Activated naive CD8-positive, alpha-beta T cell treated with anti-CD3 and anti-CD28 coated beads, Interleukin-2, amount 50 U/mL, for 16 hours (primary cell): ENCODE results near the gene PXMP4.
A peak's percentile ranks its signal among the peaks of the same experiment; 100 is the strongest.

Experiments
- DNase-seq: peaks from one replicate; pipeline ENCODE4 v3.0.0-alpha.2; 2020; ENCODE audit warnings: low read depth, low spot score

PXMP4 gene

DNA sequence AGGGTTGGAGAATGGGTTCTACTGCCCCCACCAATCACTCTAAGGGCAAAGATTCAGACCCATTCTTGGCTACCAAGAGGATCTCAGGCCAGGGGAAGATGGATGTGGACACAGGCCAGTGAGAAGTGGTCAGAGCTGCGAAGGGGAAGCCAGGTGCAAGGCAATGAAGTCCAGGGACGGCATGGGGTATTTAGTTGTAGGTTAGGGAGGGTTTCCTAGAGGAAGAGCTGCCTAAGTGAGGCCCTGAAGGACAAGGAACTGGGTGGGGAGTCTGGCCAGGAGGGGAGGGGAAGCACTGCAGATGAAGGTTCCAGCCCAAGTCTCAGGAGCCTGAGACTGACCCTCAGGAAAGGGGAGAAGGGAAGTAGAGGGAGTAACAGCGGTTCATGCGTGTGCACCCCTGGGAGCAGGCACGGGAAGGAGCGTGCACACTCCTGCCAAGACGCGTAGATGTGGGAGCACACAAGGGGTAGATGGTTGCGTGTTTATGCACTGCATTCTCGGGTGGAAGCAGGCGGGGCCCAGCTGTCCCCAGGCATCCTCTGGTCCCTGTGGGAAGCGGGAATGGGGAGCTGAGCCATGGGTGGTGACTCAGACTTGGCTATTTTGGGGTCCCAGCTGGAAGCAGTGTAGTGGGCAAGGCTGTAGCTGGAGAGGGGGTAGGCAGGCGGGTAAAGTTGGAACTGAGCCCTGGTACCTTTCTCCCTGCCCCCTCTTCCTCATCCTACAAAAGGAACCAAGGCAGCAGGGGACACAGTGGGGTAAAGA is 50.1 kb downstream of the PXMP4 start:
- DNase-seq = no peak

DNA sequence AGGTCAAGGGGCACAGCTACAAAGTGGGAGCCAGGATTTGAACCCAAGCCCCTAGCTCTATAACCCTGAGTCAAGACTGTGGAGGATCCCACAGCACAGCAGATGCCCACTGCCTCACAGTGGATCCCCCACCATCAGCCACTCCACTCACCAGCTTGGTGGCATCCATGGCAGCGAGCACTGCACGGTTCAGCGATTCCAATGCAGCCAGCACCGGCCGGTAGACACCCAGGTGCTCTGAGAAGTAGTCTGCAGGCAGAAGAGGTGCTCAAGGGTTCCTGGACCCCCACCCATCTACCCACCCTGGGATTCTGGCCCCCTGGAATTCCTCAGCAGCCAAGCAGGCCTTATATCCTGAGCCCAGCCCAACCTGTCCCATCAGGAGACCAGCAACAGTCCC is 50.9 kb downstream of the PXMP4 start:
- no peak for DNase-seq

DNA sequence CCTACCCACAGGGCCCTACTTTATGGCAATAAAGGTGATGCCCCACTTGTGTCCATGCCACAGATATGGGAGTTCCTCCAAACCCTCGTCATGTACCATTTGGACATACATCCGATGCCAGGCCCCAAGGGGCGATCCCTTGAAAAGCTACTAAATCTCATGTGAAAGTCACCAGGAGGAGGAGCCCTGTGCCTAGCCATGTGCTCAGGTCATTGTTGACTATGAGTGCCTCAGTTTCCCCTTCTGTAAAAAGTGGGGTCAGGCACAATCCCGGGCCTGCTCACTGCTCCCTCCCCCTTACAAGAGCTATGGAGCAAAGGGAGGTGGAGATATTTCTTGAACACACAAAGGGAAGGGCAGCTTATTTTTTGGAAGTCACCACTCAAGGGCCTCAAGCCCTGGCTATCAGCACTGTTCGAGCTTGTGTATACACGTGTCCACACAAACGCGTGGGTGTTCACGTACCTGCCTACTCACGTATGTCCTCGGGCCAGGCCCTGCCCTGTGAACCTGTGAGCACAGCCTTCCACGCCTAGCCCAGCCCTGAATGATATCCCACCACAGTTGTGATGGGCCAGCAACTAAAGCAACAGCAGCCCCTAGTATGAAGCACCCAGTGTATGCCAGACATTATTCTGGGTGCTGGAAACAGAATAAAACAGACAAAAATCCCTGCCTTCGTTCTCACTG is 51.5 kb downstream of the PXMP4 start:
- no peak for DNase-seq

DNA sequence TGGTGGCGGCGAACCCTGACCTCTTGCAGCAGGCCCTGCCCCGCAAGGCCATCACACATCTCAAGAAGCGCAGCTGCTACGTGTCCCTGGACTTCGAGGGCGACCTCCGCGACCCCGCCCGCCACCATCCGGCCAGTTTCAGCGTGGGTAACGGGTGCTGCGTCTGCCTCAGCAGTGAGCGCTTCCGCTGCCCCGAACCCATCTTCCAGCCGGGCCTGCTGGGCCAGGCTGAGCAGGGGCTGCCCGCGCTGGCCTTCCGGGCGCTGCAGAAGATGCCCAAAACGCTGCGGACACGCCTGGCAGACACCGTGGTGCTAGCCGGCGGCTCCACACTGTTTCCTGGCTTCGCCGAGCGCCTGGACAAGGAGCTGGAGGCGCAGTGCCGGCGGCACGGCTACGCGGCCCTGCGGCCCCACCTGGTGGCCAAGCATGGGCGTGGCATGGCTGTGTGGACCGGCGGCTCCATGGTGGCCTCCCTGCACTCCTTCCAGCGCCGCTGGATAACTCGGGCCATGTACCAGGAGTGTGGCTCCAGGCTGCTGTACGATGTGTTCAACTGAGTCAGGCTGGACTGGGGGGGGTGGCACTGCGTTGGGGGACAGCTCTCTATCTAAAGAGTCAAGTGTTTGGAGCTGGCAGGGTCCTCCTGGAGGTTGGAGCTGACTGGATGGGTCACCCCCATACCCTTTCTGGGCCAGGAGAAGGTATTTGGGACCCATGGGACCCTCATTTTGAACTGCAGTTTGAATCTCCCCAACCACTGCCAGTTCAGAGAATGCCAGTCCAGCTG is 52.2 kb downstream of the PXMP4 start:
- peak; percentile 29 for DNase-seq

DNA sequence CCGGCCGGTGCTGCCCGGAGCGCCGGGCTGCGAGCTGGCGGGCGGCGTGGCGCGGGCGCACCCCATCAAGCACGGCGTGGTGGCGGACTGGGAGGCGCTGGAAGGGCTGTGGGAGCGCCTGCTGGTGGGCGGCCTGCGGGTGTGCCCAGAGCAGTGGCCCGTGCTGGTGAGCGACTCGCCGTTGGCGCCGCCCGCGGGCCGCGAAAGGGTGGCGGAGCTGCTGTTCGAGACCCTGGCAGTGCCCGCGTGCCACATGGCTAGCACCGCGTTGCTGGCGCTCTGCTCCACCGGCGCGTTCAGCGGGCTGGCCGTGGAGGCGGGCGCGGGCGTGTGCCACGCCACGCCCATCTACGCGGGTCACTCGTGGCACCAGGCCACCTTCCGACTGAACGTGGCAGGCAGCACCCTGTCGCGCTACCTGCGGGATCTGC is 52.9 kb downstream of the PXMP4 start:
- no peak for DNase-seq

DNA sequence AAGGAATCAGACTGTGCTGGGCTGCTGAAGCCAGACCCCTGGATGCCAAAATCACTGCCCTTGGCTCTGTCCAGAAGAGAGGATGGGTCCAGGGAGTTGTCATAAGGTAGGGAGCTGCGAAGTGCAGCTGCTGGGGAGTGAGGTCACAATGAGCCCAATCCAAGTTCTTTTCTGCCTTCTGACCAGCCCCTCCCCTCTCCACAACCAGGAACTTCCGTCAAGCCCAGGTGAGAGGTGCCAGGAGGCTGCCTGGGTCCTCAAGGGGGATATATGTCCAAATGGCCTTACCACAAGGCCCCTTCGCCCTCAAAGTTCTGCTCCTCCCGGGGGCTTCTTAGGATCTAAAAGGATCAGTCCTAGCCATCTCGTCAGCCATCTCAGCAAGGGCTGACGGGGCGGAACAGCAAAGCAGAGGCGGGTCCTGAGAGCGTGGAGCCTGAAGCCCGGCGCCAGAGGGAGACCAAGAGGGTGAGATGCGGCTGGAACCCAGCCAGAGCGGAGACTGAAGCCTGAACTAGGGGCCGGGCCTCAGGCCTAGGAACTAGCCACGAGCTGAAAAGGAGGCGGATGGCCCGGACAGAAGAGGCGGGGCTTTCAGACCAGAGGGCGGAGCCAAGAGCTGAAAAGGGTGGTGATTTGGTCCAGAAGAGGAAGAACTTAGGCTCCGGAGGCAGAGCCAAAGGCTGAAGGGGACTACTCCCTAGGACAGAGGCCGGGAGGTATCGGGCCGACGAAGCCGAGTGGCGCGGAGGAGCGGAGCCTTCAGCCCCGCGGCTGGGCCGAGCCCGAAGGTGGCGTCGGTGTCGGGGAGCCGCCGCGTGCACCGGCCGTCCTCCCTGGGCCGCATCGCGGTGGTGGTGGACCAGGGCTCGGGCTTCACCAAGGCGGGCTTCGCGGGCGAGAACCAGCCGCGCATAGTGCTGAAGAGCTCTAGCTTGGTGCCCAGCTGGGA is 53.5 kb downstream of the PXMP4 start, which contains the start of gene ACTL10:
Gene ACTL10 (plus strand): TSS at position 651 of the 952 bp plus-strand sequence. CDS start 555 bp downstream, outside the sequence.
- peak; percentile 63 for DNase-seq

DNA sequence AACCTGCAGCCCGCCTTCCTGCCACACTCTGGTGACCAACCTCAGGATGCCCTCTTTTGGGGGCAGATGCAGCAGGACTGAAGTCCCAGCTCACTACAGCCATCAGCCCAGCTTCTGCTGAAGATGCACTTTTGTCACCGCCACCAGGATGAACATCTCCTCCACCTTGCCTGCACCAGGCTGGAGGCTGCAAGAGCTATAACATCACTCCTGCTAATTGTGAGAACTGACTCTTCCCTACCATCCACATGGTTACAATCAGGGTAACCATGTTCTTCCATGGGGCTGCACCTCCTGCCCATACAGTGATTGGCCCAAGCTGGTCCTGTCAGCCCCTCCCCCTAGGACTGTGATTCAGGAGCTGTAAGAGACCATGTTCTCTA is 55.4 kb downstream of the PXMP4 start:
- no peak for DNase-seq

DNA sequence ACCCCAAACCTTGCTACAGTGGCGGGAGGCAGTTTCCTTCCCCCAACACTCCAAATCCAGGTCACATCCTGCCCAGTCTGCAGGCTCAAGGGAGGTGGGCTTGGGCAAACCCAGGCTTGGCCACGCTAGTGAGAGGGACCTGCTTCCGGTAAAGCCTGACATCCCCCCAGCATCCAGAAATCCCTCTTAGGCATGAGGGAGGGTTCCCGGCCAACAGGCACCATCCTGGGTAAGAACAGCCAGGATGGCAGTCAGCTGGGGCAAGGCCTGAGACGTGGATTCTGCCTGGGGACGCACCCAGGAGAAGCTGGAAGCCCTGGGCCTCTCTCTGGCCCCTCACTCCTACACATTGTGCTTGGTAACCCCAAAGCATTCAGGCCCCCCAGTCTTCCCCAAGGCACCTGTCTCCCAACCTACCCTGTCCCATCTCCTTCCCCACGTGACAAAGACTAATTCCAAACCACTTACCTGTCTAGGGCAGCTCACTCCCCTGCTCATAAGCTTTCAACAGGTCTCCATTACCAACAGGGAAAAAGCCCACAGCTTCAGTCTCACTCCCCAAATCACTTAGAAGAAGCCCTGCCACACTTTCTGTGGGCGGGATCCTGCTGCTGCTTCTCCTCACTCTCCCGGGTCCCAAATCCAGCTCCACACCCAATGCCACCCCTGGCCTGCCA is 55.9 kb downstream of the PXMP4 start:
- no peak for DNase-seq

DNA sequence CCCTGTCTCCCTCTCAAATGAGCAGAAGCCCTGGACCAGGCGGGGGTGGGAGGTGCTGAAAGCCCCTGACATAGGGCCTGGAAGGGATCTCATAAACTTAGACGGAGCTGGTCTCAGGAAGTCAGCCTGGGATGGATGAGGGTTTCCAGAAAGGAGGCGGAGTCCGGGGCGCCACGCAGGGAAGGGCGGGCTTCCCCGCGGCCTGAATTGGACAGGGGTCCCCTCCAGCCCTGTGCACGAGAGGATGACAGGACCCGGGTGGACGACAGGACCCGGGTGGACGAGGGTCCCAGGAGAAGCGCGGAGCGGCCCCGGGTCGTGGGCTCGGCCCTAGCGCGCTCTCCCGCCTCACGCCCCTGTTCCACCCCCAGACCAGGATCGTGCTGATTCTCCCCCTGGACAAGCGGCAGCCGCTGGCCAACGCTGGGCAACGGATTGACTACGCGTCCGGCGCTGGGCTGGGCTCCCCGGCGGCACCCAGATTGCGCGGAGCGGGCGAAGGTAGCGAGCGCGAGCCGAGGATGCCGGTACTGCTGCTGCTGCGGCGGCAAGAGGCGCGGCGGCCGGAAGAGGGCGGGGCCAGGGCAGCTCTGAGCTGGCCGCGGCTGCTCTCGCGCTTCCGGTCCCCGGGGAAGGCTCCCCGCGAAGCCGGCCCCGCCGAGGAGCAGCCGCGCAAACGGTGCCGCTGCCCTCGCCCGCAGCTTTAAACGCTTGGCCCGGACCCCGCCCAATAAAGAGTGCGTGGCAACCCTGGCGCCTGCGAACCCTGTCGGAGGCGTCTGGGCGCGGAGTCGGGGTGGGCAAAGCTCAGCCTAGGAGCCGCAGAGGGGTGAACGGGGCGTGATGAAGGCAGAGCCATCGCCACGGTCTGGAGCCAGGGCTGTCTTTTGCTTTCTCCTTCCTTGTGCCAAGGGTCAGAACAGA is 56.7 kb downstream of the PXMP4 start:
- DNase-seq = peak; percentile 64

DNA sequence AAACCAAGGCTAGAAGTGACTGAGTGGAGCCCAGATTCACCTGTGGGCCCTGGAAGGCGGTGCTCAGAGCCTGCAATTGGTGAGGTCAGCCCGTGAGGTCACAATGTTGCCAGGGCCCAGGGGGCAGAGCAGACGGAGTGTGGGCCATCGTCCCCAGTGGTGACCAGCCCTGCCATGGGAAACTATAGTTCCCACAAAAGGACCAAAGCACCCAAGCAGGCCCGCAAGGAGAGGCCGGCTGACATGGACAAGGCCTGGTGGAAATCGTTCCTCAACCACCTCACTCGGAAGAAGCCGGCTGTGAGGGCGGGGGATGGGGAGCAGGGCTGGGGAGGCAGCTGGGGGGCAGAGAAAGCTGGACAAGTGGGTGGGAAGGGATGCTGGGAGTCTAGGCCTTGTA is 57.9 kb downstream of the PXMP4 start, which contains the start of gene C20orf144:
Gene C20orf144 (plus strand): TSS at position 156 of the 400 bp plus-strand sequence. CDS start 19 bp downstream, at position 175.
- no peak for DNase-seq

DNA sequence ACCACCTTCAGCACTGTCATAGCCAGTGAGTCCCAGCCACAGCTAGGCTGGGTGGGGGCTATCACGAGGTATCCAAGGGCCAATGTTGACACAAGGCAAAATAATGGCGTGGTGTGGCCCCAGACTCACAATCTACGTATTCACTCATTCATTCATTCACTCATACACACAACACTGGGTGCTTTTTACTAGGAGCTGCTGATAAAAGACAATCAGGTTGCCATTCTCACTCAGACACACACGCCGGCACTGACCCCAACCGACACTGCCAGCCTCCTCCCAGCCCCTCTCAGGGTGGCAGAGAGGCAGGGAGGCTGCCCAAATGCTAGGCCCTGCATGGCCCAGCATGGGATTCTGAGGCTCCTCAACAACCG is 59.4 kb downstream of the PXMP4 start:
- DNase-seq = no peak

DNA sequence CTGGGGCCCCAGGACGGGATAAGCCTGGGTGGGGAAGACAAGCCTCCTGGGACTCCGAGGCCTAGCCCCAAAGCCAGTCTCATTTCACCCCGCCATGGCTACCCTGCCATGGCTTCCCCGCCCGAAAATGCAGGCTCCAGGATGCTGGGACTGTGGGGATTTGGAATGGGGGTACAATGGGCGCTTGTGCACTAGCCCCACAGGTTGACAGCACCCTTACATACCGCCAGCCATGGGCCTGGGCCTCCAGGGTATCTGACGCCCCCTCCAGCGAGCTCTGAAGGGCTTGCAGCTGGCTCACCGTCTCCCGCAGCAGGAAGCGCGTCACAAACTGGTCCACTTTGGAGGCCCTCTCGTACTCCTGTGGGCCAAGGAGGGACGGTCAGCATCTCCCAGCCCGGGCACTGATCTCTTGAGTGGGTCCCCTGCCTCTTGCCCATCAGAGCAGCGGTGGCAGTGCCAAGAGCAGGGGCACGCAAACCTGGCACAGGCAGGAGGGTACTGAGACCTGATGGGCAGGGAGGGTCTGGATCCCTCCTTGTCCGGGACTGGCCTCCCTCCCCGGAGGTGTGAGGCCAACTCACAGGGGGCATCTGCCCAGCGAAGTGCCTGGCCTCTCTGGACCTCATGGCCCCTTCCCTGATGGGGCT is 60.0 kb downstream of the PXMP4 start:
- DNase-seq = no peak

DNA sequence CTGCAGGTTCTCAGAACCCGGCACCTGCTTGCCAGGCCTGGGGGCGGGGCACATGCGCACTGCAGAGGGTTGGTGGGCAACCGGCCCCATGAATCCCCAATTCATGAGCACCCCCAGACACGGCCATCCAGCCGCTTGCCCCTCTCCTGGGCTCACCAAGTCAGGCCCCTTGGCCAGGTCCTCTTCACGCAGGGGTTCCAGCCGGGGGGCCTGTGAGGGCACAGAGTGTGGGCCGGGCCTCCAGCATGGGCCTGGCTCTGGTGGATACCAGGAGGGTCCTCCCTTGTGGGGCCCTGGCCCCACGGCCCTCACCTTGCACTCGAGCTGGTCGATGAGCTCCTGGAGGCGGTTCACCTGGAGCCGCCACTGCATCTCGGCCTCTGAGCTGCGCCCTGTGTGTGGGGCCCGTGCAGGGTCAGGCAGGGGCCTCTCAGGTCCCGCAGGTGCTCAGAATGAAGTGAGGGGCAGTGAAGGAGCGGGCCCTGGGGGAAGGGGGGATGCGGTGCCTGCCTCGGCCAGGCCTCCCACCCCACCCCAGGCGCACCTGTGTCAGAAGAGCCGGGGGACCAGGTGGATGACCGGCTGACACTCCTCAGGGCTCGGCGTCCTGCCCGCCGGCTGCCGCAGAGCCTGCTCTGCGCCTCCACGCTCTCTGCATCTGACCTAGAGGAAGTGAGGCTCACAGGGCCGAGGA is 60.6 kb downstream of the PXMP4 start:
- no peak for DNase-seq

DNA sequence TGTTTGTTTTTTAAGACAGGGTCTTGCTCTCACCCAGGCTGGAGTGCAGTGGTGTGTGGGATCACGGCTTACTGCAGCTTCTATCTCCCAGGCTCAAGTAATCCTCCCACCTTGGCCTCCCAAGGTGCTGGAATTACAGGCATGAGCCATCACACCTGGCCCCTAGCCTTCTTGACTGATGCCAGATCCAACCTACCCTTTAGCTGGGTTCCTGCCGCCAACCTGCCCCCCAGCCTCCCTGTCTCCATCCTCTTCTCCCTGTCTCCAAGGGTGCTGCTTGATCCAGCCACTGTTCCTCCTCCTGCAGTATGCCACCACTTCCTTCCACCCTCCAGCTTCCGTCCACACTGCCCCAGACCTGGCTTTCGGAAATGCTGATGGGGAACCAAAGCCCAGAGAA is 61.2 kb downstream of the PXMP4 start:
- no peak for DNase-seq

DNA sequence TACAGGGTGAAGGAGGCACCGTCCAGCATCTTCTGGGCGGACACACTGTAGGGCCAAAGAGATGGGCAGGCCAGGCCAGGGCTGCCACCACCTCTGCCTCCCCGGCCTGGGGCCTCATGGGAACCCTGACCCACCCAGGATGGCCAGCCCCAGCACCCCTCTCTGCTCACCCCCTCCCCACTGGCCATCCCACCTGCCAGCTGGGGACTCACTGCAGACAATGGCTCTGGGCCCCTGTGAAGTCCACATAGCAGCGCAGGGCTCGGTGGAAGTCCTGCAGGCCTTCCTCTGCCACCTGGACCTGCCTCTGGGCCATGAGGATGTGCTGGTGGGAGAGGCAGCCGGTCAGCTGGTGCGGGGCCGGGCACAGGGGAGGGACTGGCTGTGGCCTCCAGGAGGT is 61.6 kb downstream of the PXMP4 start:
- DNase-seq = no peak

DNA sequence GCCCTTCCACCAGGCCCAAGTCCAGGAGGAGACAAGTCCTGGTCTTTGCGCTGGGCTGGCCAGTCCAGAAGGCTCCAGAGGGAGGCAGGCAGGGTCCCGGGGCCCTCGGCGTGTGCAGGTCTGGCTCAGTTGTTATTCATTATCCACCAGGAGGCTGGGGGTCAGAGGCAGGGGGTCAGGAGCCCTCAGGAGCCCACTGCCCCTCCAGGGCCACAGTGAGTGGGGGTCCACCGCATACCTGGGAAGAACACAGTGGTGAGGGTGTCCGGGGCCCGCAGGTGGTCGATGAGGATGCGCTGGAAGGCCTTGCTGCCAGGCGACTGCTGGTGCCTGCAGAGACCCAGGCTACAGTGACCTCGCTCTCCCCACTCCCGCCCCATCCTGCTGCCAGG is 62.4 kb downstream of the PXMP4 start:
- no peak for DNase-seq

DNA sequence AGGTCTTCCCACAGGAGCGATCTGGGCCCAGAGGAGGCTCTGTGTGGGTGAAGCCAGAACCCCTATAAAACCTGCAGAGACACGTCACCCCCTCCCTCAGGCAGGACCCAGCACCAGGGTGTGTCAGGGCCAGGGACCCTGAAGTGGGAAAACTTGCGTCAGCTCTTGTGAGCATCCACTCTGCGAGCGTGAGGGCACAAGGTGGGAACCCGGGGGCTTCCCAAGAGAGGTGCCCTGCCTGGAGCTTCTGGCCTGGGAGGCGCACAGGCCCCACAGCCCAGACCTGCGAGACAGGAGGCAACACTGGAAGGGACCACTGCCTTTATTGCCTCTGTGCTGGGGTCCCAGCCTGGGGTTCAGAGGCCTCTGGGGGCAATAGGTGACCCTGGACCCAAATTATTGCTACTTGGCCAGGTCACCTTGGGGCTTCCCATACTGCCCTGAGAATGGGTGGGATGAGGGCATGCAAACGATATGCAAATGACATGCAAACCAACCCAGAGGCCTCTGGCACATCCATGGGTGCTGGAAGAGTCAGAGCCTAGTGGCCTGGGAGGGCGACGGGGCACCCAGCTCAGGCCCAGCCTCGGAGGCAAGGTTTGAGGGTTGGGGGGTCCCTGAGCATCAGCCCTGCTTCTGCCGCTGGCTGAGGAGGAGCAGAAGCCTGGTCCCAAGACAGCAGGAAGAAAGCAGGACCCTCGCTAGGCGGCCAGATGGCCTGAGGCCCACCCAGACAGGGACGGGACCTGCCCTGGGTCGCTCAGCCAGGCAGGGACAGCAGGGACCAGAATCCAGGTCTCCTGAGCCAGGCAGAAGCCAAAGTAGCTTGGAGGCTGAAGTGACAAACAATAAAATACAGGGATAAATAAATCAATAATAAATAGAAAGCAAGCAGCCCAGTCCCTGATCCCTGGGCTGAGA is 63.1 kb downstream of the PXMP4 start:
- no peak for DNase-seq
